Measurements from ENCODE around the gene WDR33.

DNA sequence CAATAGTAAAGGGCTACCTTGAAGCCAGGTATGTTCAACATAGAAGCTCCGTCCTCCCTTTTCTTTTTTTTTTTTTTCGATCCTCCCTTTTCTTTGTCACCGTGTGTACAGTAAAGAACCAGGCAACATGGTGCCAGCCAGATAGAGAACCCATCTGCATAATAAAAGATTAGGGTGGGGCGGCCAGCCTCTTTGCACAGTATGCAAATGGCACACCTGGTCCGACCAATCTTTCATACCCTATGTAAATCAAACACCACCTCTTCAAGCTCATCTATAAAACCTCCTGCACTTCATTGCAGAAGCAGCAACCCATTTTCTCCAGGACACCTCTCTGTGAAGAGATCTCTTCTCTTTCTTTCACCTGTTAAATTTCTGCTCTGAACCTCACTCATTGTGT is 7.3 kb upstream of the WDR33 start:
- TF ChIP-seq CTCF (IDR thresholded peaks at IDR 0.05; ENCODE audit: low read length) (no peak), EZH2 (IDR thresholded peaks at IDR 0.05; ENCODE audit: borderline replicate concordance, low read length) (no peak)

Data from OCI-LY1 (cell line).